Measurements from ENCODE around the gene ITPR1. TPM values are rescaled to one million over a fixed set of nuclear protein-coding genes. Genes with fewer than 3 reads are reported as not detected.

ITPR1 gene
- total and polyA plus RNA-seq, 10 of the 15 experiments (the other 5 are each of a cell fraction or from before 2014, with no cell fraction given), result 12.2 to 239 (median 28.4) TPM

DNA sequence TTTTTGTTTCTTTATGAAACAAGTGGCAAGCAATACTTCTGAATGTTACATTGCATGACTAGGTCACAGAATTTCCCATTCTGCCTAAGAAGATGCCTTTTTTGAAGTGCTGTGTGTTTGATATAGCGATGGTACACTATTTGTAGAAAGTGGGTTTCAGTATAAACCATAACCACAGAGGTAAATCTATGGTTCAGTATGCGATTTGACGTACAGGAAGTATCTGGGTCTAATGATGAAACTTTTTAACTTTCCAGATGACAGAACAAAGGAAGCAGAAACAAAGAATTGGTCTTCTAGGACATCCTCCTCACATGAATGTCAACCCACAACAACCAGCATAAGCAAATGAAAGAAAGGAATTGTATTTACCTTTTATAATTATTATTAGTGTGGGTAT, 352.7 kb downstream of the ITPR1 start (continued):
- TF ChIP-seq, protein P1, sequence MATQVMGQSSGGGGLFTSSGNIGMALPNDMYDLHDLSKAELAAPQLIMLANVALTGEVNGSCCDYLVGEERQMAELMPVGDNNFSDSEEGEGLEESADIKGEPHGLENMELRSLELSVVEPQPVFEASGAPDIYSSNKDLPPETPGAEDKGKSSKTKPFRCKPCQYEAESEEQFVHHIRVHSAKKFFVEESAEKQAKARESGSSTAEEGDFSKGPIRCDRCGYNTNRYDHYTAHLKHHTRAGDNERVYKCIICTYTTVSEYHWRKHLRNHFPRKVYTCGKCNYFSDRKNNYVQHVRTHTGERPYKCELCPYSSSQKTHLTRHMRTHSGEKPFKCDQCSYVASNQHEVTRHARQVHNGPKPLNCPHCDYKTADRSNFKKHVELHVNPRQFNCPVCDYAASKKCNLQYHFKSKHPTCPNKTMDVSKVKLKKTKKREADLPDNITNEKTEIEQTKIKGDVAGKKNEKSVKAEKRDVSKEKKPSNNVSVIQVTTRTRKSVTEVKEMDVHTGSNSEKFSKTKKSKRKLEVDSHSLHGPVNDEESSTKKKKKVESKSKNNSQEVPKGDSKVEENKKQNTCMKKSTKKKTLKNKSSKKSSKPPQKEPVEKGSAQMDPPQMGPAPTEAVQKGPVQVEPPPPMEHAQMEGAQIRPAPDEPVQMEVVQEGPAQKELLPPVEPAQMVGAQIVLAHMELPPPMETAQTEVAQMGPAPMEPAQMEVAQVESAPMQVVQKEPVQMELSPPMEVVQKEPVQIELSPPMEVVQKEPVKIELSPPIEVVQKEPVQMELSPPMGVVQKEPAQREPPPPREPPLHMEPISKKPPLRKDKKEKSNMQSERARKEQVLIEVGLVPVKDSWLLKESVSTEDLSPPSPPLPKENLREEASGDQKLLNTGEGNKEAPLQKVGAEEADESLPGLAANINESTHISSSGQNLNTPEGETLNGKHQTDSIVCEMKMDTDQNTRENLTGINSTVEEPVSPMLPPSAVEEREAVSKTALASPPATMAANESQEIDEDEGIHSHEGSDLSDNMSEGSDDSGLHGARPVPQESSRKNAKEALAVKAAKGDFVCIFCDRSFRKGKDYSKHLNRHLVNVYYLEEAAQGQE (IDR thresholded peaks at IDR 0.05; ENCODE audit: low read depth, low read length), result no peak; the same call in 1 of the 2 replicates
- TF ChIP-seq TCF3 (IDR thresholded peaks at IDR 0.05; ENCODE audit: borderline replicate concordance, insufficient read depth, low read depth, low read length), result no peak
- peak; percentile 83 for TF ChIP-seq IRF4 (IDR thresholded peaks at IDR 0.05; ENCODE audit: low read depth, low read length)
- TF ChIP-seq DPF2 (IDR thresholded peaks at IDR 0.05), result peak; percentile 69
- 0 out of 2 replicates have a peak, but pooled peaks have one; percentile 89 for TF ChIP-seq EZH2 (IDR thresholded peaks at IDR 0.05; ENCODE audit: borderline replicate concordance, control insufficient read depth, low read depth, low read length)
- TF ChIP-seq, protein P2, sequence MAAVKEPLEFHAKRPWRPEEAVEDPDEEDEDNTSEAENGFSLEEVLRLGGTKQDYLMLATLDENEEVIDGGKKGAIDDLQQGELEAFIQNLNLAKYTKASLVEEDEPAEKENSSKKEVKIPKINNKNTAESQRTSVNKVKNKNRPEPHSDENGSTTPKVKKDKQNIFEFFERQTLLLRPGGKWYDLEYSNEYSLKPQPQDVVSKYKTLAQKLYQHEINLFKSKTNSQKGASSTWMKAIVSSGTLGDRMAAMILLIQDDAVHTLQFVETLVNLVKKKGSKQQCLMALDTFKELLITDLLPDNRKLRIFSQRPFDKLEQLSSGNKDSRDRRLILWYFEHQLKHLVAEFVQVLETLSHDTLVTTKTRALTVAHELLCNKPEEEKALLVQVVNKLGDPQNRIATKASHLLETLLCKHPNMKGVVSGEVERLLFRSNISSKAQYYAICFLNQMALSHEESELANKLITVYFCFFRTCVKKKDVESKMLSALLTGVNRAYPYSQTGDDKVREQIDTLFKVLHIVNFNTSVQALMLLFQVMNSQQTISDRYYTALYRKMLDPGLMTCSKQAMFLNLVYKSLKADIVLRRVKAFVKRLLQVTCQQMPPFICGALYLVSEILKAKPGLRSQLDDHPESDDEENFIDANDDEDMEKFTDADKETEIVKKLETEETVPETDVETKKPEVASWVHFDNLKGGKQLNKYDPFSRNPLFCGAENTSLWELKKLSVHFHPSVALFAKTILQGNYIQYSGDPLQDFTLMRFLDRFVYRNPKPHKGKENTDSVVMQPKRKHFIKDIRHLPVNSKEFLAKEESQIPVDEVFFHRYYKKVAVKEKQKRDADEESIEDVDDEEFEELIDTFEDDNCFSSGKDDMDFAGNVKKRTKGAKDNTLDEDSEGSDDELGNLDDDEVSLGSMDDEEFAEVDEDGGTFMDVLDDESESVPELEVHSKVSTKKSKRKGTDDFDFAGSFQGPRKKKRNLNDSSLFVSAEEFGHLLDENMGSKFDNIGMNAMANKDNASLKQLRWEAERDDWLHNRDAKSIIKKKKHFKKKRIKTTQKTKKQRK (IDR thresholded peaks at IDR 0.05; ENCODE audit: low read depth, low read length), result no peak
- TF ChIP-seq SIN3A (IDR thresholded peaks at IDR 0.05; ENCODE audit: low read depth, low read length), result no peak

Measured in GM12878 (cell line).